Osteocyte (in vitro differentiated cells): Measurements from ENCODE around the gene BLOC1S1. TPM values are rescaled to one million over a fixed set of nuclear protein-coding genes. Genes with fewer than 3 reads are reported as not detected.

Source experiments
- DNase-seq: peaks from one replicate; pipeline ENCODE4 v3.0.0; 2021; ENCODE audit warnings: mixed read lengths; ENCODE audit not compliant: unreplicated experiment; ENCODE audit errors: extremely low spot score
- H3K27ac Mint-ChIP-seq: one replicate; pipeline ENCODE4 v1.8.0; 2021; ENCODE audit warnings: mild to moderate bottlenecking, mixed read lengths; ENCODE audit not compliant: unreplicated experiment
- H3K27me3 Mint-ChIP-seq: one replicate; pipeline ENCODE4 v1.8.0; 2021; ENCODE audit warnings: mixed read lengths; ENCODE audit not compliant: unreplicated experiment
- H3K36me3 Mint-ChIP-seq: one replicate; pipeline ENCODE4 v1.8.0; 2021; ENCODE audit warnings: mixed read lengths; ENCODE audit not compliant: unreplicated experiment
- H3K4me1 Mint-ChIP-seq: one replicate; pipeline ENCODE4 v1.8.0; 2021; ENCODE audit warnings: mixed read lengths; ENCODE audit not compliant: unreplicated experiment
- H3K4me3 Mint-ChIP-seq: one replicate; pipeline ENCODE4 v1.8.0; 2021; ENCODE audit warnings: mild to moderate bottlenecking, moderate library complexity, mixed read lengths; ENCODE audit not compliant: unreplicated experiment
- H3K9me3 Mint-ChIP-seq: one replicate; pipeline ENCODE4 v1.8.0; 2021; ENCODE audit warnings: mixed read lengths; ENCODE audit not compliant: unreplicated experiment
- CTCF ChIP-seq: fragments of 200-600 bp; sonication (generic); IDR thresholded peaks from 2 replicates; pipeline ENCODE4 v1.5.0; 2021; ENCODE audit warnings: antibody characterized with exemption, mild to moderate bottlenecking, moderate library complexity
- total RNA-seq: library from RNA; stranded (reverse); gene quantifications from 2 replicates; pipeline ENCODE4 v1.2.1, GENCODE V29; 2021

BLOC1S1 gene
- total RNA-seq, 1 donor from 2014 or later = 103 TPM

- Mint-ChIP-seq H3K27ac (no peak overlapping the region), H3K4me3 (no peak overlapping the region), H3K9me3 (no peaks in the 10 kb centered on the region), H3K4me1 (no peaks in the 10 kb centered on the region), H3K36me3 (peaks cover 37% of the 10 kb centered on the region), H3K27me3 (no peaks in the 10 kb centered on the region)
- TF ChIP-seq CTCF = no peak
- DNase-seq = no peak
Measured at GRCh38 chr12:55760663-55761062, 44.8 kb downstream of the BLOC1S1 start.

DNA sequence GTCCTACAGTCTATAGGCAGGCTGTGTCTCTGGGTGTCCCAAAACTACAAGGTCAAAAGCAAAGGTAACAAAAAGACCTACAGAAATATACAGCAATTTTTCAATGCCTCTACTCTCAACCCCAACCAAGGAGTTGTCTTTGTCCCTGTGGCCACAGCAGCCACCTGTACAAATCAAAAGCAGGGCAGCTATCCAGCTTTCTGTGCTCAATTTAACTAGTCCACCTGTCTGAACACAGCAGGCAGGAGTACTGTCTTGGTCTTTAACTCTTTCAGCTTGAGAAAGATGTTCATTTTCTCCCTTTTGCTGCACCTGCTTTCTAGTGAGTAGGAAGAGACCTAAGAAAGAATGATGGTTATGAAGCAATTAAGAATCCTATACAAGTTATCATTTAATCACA lies 46.8 kb downstream of the BLOC1S1 start:
- Mint-ChIP-seq H3K27ac (no peak overlapping the region), H3K27me3 (no peaks in the 10 kb centered on the region), H3K4me1 (no peaks in the 10 kb centered on the region), H3K36me3 (peaks cover 31% of the 10 kb centered on the region), H3K9me3 (no peaks in the 10 kb centered on the region), H3K4me3 (no peak overlapping the region)
- DNase-seq = no peak
- no peak for TF ChIP-seq CTCF

GRCh38 chr12:55765736-55766290 lies 50.0 kb downstream of the BLOC1S1 start:
- no peaks in the 10 kb centered on the region for H3K9me3 Mint-ChIP-seq
- no peak overlapping the region for H3K4me3 Mint-ChIP-seq
- DNase-seq = no peak
- H3K27ac Mint-ChIP-seq = no peak overlapping the region
- H3K36me3 Mint-ChIP-seq = peaks cover 23% of the 10 kb centered on the region
- no peaks in the 10 kb centered on the region for H3K27me3 Mint-ChIP-seq
- TF ChIP-seq CTCF = no peak
- H3K4me1 Mint-ChIP-seq = no peaks in the 10 kb centered on the region

DNA sequence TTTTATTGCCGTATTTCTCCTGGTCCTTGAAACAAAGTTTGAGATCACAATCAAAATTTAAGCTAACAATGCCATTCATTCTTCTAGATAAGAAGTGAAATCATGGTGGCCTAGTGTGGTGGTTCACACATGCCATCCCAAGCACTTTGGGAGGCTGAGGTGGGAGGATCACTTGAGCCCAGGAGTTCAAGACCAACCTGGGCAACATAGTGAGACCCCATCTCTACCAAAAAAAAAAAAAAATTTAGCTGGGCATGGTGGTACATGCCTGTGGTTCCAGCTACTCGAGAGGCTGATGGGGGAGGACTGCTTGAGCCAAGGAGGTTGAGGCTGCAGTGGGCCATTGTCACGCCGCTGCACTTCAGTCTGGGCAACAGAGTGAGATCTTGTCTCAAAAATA lies 51.3 kb downstream of the BLOC1S1 start:
- Mint-ChIP-seq H3K4me1 (no peaks in the 10 kb centered on the region), H3K27ac (no peak overlapping the region), H3K27me3 (no peaks in the 10 kb centered on the region), H3K36me3 (peaks cover 31% of the 10 kb centered on the region), H3K9me3 (no peaks in the 10 kb centered on the region), H3K4me3 (no peak overlapping the region)
- no peak for DNase-seq
- no peak for TF ChIP-seq CTCF

Other genes starting within 250 kb of the BLOC1S1 start
- gene OR6C70, start 245.9 kb upstream of the BLOC1S1 start, total RNA-seq = not detected in 2 replicates
- gene OR6C68, start 223.7 kb upstream of the BLOC1S1 start, total RNA-seq = not detected in 2 replicates
- not detected in 2 replicates for gene OR6C4, start 166.4 kb upstream of the BLOC1S1 start, total RNA-seq
- gene OR2AP1, start 143.6 kb upstream of the BLOC1S1 start, total RNA-seq = not detected in 2 replicates
- gene OR10P1, start 79.2 kb upstream of the BLOC1S1 start, total RNA-seq = not detected in 2 replicates
- 5.1 and 5.7 TPM in 2 replicates for gene ITGA7, start 8.1 kb upstream of the BLOC1S1 start, total RNA-seq
- gene RDH5, start 4.3 kb downstream of the BLOC1S1 start, total RNA-seq = 4.1 and 5.9 TPM in 2 replicates
- 1,511 and 1,600 TPM in 2 replicates for gene CD63, start 13.0 kb downstream of the BLOC1S1 start, total RNA-seq
- gene GDF11, start 27.1 kb downstream of the BLOC1S1 start, total RNA-seq = 11.6 and 14.0 TPM in 2 replicates
- gene SARNP, start 101.7 kb downstream of the BLOC1S1 start, total RNA-seq = 55.6 and 56.1 TPM in 2 replicates
- 26.0 TPM in 2 replicates for gene ORMDL2, start 102.0 kb downstream of the BLOC1S1 start, total RNA-seq
- 44.3 and 46.8 TPM in 2 replicates for gene DNAJC14, start 113.5 kb downstream of the BLOC1S1 start, total RNA-seq
- gene MMP19, start 126.9 kb downstream of the BLOC1S1 start, total RNA-seq = 14.3 and 15.1 TPM in 2 replicates
- 18.2 and 20.5 TPM in 2 replicates for gene PYM1, start 211.8 kb downstream of the BLOC1S1 start, total RNA-seq
- 63.0 and 70.1 TPM in 2 replicates for gene DGKA, start 215.1 kb downstream of the BLOC1S1 start, total RNA-seq
- gene PMEL, start 250.0 kb downstream of the BLOC1S1 start, total RNA-seq = 1.0 and 1.4 TPM in 2 replicates